Measurements from ENCODE around the gene ZFP36L1. TPM values are rescaled to one million over a fixed set of nuclear protein-coding genes. Genes with fewer than 3 reads are reported as not detected.

The ZFP36L1 gene
- total RNA-seq, 4 donors from 2014 or later: 298 to 1,137 (median 494) TPM

GRCh38 chr14:68752271-68753006 is 40.4 kb downstream of the ZFP36L1 start:
- TF ChIP-seq CTCF (IDR thresholded peaks at IDR 0.05) (no peak), POLR2A (IDR thresholded peaks at IDR 0.05) (no peak), EP300 (IDR thresholded peaks at IDR 0.05) (no peak)

GRCh38 chr14:68749487-68750475 is 43.1 kb downstream of the ZFP36L1 start:
- TF ChIP-seq CTCF (IDR thresholded peaks at IDR 0.05) (no peak), EP300 (IDR thresholded peaks at IDR 0.05) (no peak), POLR2A (IDR thresholded peaks at IDR 0.05) (no peak)
- WGBS, 2 donors: 77 to 83% methylated on average over 11 of the region's 11 CpGs
- Histone ChIP-seq H3K27me3 (no peaks in the 10 kb centered on the region), H3K9me3 (no peaks in the 10 kb centered on the region), H3K4me1 (peaks cover 0 to 16% (median 3%) of the 10 kb centered on the region in 4 donors), H3K4me3 (no peak overlapping the region), H3K36me3 (no peaks in the 10 kb centered on the region), H3K27ac (no peak overlapping the region)
- no peak for DNase-seq (ENCODE audit: low spot score in 2 of 2)

More at GRCh38 chr14:68752271-68753006, 40.4 kb downstream of the ZFP36L1 start:
- peak overlapping the region in 1 of 4 donors; percentile 29 for H3K27ac ChIP-seq
- H3K4me3 ChIP-seq: no peak overlapping the region
- DNase-seq (ENCODE audit: low spot score in 2 of 2): no peak
- peaks cover 0 to 20% (median 3%) of the 10 kb centered on the region in 4 donors for H3K4me1 ChIP-seq
- H3K9me3 ChIP-seq: no peaks in the 10 kb centered on the region
- H3K27me3 ChIP-seq: no peaks in the 10 kb centered on the region
- no peaks in the 10 kb centered on the region for H3K36me3 ChIP-seq
- 77 to 83% methylated on average over 6 of the region's 6 CpGs for WGBS, 2 donors

- H3K4me1 ChIP-seq: peaks cover 0 to 15% (median under 1%) of the 10 kb centered on the region in 4 donors
- DNase-seq (ENCODE audit: low spot score in 2 of 2): no peak
- 96 to 98% methylated on average over 5 of the region's 5 CpGs for WGBS, 2 donors
These were observed 44.2 kb downstream of the ZFP36L1 start for GRCh38 chr14:68748691-68749090.

GRCh38 chr14:68748260-68748659 is 44.6 kb downstream of the ZFP36L1 start:
- no peaks in the 10 kb centered on the region for H3K27me3 ChIP-seq
- no peak for DNase-seq (ENCODE audit: low spot score in 2 of 2)
- no peaks in the 10 kb centered on the region for H3K36me3 ChIP-seq
- WGBS, 2 donors: 90 to 97% methylated on average over 10 of the region's 10 CpGs
- H3K4me3 ChIP-seq: no peak overlapping the region
- TF ChIP-seq EP300 (IDR thresholded peaks at IDR 0.05) (no peak), POLR2A (IDR thresholded peaks at IDR 0.05) (no peak), CTCF (IDR thresholded peaks at IDR 0.05) (no peak)
- peaks cover 0 to 12% (median 0%) of the 10 kb centered on the region in 4 donors for H3K4me1 ChIP-seq
- H3K9me3 ChIP-seq: no peaks in the 10 kb centered on the region
- no peak overlapping the region for H3K27ac ChIP-seq

More at GRCh38 chr14:68748691-68749090, 44.2 kb downstream of the ZFP36L1 start:
- Histone ChIP-seq H3K36me3 (no peaks in the 10 kb centered on the region), H3K4me3 (no peak overlapping the region), H3K27me3 (no peaks in the 10 kb centered on the region), H3K9me3 (no peaks in the 10 kb centered on the region), H3K27ac (no peak overlapping the region)
- TF ChIP-seq EP300 (IDR thresholded peaks at IDR 0.05) (no peak), POLR2A (IDR thresholded peaks at IDR 0.05) (no peak), CTCF (IDR thresholded peaks at IDR 0.05) (no peak)
